CD1c-positive myeloid dendritic cell (primary cell): Measurements from ENCODE around the gene GYS1.

ENCODE experiments used
- DNase-seq: peaks from one replicate; pipeline ENCODE4 v3.0.0-alpha.2; 2016; ENCODE audit errors: extremely low spot score

The GYS1 gene

GRCh38 chr19:48963371-48964204 is 29.5 kb downstream of the GYS1 start:
- DNase-seq: peak; percentile 56

DNA sequence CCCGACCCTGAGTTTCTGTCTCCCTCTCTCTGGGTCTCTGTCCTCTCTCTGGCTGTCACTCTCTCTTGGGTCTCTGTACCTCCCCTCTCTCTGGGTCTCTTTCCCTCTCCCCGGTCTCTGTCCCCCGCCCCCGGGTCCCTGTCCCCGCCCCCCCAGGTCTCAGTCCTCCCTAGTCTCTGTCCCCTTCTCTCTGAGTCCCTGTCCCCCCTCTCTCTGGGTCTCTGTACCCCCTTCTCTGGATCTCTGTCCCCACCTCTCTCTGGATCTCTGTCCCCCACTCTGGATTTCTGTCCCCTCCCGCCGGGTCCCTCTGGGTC is 30.3 kb downstream of the GYS1 start:
- no peak for DNase-seq

GRCh38 chr19:48962029-48962848 is 30.9 kb downstream of the GYS1 start:
- peak; percentile 84 for DNase-seq

- no peak for DNase-seq
These were observed 31.5 kb downstream of the GYS1 start for GRCh38 chr19:48961673-48962028.

GRCh38 chr19:48961051-48961649 is 32.0 kb downstream of the GYS1 start:
- DNase-seq: peak; percentile 38

DNA sequence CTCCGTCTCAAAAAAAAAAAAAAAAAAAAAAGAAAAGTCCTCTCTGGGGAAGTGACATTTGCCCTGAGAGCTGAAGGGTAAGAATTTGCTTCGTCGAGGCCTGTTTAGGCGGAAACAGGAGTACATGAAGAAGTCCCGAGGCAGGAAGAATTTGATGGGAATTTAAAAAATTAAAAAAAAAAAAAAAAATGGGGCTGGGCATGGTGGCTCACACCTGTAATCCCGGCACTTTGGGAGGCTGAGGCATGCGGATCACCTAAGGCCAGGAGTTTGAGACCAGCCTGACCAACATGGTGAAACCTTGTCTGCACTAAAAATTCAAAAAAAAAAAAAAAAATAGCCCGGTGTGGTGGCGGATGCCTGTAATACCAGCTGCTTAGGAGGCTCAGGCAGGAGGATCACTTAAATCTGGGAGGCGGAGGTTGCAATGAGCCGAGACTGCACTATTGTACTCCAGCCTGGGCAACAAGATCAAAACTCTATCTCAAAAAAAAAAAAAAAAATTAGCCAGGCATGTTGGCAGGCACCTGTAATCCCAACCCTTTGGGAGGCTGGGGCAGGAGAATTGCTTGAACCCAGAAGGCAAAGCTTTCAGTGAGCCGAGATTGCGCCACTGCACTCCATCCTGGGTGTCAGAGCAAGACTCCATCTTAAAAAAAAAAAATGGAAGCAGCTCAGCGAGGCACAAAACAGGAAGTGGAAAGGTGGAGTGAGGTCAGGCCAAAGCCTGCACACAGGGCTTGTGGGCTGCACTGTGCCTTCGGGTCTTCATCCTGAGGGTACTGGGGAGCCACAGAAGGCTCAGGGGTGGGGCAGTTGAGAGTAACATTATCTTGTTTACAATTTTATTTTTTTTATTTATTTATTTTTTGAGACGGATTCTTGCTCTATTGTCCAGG is 33.5 kb downstream of the GYS1 start:
- peak; percentile 62 for DNase-seq

DNA sequence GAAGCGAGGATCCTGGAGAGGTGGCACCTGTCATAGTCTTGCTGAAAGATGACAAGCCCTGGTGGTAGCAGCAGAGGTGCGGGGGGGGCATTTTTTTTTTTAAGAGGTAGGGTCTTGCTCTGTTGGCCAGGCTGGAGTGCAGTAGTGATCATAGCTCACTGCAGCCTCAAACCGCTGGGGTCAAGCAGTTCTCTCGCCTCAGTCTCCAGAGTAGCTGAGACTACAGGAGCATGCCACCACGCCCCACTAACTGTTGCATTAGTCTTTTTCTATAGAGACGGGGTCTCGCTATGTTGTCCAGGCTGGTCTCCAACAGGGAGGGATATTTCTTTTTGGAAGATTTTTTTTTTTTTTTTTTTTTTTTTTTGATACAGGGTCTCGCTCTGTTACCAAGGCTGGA is 35.1 kb downstream of the GYS1 start:
- DNase-seq: no peak

DNA sequence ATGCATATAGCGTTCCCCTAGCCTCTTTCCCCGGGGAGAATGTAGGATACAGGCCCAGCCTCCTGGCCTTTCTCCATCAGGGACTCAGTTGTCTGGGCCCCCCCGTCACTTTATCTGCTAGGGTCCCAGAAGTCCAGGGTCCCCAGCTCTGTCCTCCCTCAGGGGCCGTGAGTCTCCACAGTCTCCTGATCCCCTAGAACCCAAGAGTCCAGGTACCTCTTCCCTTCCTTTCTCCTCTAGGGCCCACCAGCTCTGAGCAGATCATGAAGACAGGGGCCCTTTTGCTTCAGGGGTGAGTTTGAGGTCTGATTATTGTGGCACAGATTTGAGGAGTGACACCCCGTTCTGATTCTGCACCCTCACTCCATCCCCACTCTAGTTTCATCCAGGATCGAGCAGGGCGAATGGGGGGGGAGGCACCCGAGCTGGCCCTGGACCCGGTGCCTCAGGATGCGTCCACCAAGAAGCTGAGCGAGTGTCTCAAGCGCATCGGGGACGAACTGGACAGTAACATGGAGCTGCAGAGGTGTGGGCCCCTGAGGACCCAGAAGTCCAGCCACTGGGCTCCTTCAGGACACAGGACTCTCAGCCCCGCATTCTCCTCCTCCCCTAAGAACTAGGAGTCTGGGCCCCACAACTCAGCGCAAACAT is 37.7 kb downstream of the GYS1 start:
- no peak for DNase-seq

GRCh38 chr19:48954595-48955307 is 38.4 kb downstream of the GYS1 start, which contains the start of gene BAX:
TSS of gene BAX (plus strand) at chr19:48954875. CDS start at chr19:48954929, 54 bp downstream.
- peak; percentile 86 for DNase-seq

DNA sequence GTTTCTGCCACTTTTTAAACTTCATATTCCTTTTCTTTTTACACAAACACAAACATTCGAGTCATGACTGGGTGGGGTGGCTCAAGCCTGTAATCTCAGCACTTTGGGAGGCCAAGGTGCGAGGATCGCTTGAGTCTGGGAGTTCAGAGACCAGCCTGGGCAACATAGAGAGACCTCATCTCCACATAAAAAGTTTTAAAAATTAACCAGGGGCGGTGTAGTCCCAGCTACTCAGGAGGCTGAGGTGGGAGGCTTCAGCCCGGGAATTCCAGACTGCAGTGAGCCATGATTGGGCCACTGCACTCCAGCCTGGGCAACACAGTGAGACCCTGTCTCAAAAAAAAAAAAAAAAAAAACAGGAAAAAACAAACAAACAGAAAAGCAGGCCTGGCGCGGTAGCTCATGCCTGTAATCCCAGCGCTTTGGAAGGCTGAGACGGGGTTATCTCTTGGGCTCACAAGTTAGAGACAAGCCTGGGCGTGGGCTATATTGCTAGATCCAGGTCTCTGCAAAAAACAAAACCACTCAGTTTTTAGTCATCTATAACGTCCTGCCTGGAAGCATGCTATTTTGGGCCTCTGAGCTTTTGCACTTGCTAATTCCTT is 39.0 kb downstream of the GYS1 start:
- no peak for DNase-seq

GRCh38 chr19:48953141-48953540 is 40.0 kb downstream of the GYS1 start:
- peak; percentile 32 for DNase-seq

GRCh38 chr19:48950830-48951519 is 42.1 kb downstream of the GYS1 start:
- no peak for DNase-seq

DNA sequence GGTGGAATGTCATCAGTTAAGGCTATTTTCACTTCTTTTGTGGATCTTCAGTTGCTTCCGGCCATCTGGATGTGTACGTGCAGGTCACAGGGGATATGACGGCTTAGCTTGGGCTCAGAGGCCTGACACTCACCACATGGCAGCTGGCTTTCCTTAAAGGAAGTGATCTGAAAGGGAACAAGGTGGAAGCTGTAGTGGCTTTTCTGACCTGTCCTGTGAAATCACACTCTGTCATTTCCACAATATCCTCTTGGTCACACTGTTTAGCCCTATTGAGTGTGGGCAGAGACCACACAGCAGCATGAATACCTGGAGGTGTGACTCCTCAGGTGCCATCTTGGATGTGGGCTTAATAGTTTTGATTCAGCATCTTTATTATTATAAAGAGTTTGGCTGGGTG is 43.0 kb downstream of the GYS1 start:
- peak; percentile 38 for DNase-seq

GRCh38 chr19:48947258-48947542 is 45.9 kb downstream of the GYS1 start:
- DNase-seq: no peak

DNA sequence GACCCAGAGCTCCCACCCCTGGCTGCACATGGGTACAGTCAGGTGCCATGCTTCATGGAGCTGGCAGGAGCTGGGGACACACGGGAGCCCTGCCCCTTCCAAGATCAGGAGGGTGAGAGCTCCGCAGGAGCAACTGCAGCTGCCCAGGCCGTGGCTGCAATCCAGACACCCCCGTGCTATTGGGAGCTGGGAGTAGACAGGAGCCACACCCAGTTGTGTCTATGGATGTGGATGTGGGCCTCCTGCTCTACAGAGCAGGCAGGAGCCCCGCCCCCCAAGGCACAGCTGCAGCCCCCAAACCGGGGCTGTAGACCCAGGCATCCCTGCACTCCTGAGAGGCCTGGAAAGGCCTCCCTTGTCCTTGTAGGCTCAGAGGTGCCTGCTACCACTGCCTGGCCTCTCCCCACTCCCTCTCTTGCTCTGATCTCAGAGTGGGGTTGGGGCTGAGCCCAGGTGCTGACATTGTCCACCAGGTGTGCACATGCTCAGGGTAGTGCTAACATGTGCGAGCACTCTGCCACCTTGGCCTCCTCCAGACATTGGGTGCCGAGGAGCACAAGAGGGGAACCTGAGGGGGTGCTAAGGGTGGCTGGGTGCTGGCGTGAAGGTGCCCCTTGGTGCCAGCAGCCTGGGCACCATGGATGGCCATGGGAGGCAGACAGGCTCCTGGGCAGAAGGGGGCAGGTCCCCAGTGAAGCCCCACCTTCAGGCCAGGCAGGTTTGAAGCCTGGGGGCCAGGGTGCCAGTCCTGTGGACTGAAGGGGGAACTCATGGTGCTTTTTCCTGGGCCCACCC is 46.4 kb downstream of the GYS1 start:
- DNase-seq: no peak

GRCh38 chr19:48945817-48946216 is 47.3 kb downstream of the GYS1 start:
- DNase-seq: no peak

DNA sequence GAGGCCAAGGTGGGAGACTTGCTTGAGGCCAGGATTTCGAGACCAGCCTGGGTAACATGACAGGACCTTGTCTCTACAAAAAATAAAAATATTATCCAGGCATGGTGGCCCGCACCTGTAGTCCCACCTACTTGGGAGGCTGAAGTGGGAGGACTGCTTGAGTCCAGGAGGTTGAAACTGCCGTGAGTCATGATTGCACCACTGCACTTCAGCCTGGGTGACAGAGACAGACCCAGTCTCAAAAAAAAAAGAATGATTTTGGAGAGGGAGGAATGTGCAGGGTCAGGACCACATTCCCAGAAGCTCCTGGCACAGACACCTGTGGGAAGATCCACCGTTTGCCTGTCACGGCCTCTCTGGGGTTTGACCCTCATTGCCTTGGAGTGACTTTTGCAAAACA is 47.7 kb downstream of the GYS1 start:
- DNase-seq: no peak

- no peak for DNase-seq
These were observed 50.0 kb downstream of the GYS1 start for GRCh38 chr19:48943081-48943480.

GRCh38 chr19:48940902-48941301 is 52.2 kb downstream of the GYS1 start:
- no peak for DNase-seq
